H9 (cell line): ENCODE data around the gene NOLC1. TPM values are rescaled to one million over a fixed set of nuclear protein-coding genes. Genes with fewer than 3 reads are reported as not detected.
A peak's percentile ranks its signal among the peaks of the same experiment; 100 is the strongest.

ENCODE experiments used
- DNase-seq: peaks from one replicate; pipeline ENCODE4 v3.0.0-alpha.2; 2017
- H2AFZ ChIP-seq: one replicate; pipeline ENCODE4 v1.6.1; 2013; ENCODE audit warnings: mild to moderate bottlenecking, low read length, control low read depth, moderate library complexity
- H2AK5ac ChIP-seq: 2 replicates; pipeline ENCODE4 v1.6.1; 2013; ENCODE audit warnings: low read length, control low read depth, mixed read lengths; ENCODE audit not compliant: insufficient read length
- H2BK120ac ChIP-seq: one replicate; pipeline ENCODE4 v1.6.1; 2013; ENCODE audit warnings: low read depth, mild to moderate bottlenecking, low read length, control low read depth, inconsistent platforms; ENCODE audit not compliant: poor library complexity, severe bottlenecking
- H2BK12ac ChIP-seq: 2 replicates; pipeline ENCODE4 v1.6.1; 2013; ENCODE audit warnings: low read length, control low read depth, mixed read lengths, low read depth; ENCODE audit not compliant: insufficient read length
- H2BK15ac ChIP-seq: 2 replicates; pipeline ENCODE4 v1.6.1; 2013; ENCODE audit warnings: low read depth, low read length, control low read depth
- H2BK20ac ChIP-seq: one replicate; pipeline ENCODE4 v1.6.1; 2013; ENCODE audit warnings: low read depth, mild to moderate bottlenecking, low read length, control low read depth, inconsistent platforms; ENCODE audit not compliant: poor library complexity, severe bottlenecking
- H2BK5ac ChIP-seq: 2 replicates; pipeline ENCODE4 v1.6.1; 2013; ENCODE audit warnings: low read length, control low read depth, mixed read lengths; ENCODE audit not compliant: insufficient read length
- H3K14ac ChIP-seq: 2 replicates; pipeline ENCODE4 v1.6.1; 2013; ENCODE audit warnings: low read length, control low read depth; ENCODE audit not compliant: insufficient read depth
- H3K18ac ChIP-seq: 2 replicates; pipeline ENCODE4 v1.6.1; 2013; ENCODE audit warnings: low read depth, mild to moderate bottlenecking, mixed read lengths, low read length, control low read depth; ENCODE audit not compliant: insufficient read length
- H3K23ac ChIP-seq: 2 replicates; pipeline ENCODE4 v1.6.1; 2013; ENCODE audit warnings: low read length, control low read depth, mixed read lengths, low read depth; ENCODE audit not compliant: insufficient read length
- H3K23me2 ChIP-seq: 2 replicates; pipeline ENCODE4 v1.6.1; 2013; ENCODE audit warnings: low read depth, mild to moderate bottlenecking, mixed read lengths, low read length, control low read depth; ENCODE audit not compliant: insufficient read length, poor library complexity, severe bottlenecking
- H3K27ac ChIP-seq: 2 replicates; pipeline ENCODE4 v1.5.1; 2013; ENCODE audit warnings: low read length, control low read depth, mixed read lengths, low read depth; ENCODE audit not compliant: insufficient read length
- H3K27me3 ChIP-seq: 2 replicates; pipeline ENCODE4 v1.6.1; 2013; ENCODE audit warnings: low read length, control low read depth, inconsistent platforms; ENCODE audit not compliant: insufficient read depth
- H3K4ac ChIP-seq: 2 replicates; pipeline ENCODE4 v1.6.1; 2013; ENCODE audit warnings: low read depth, mild to moderate bottlenecking, control low read depth, inconsistent platforms, low read length, moderate library complexity
- H3K4me1 ChIP-seq: 2 replicates; pipeline ENCODE4 v1.6.1; 2013; ENCODE audit warnings: low read length, control low read depth, inconsistent platforms; ENCODE audit not compliant: insufficient read depth
- H3K4me2 ChIP-seq: 2 replicates; pipeline ENCODE4 v1.6.1; 2013; ENCODE audit warnings: low read length, control low read depth, mixed read lengths; ENCODE audit not compliant: insufficient read length, insufficient read depth
- H3K56ac ChIP-seq: 2 replicates; pipeline ENCODE4 v1.6.1; 2013; ENCODE audit warnings: low read depth, mild to moderate bottlenecking, mixed read lengths, low read length, control low read depth; ENCODE audit not compliant: insufficient read length
- H3K79me1 ChIP-seq: 2 replicates; pipeline ENCODE4 v1.6.1; 2013; ENCODE audit warnings: low read depth, mild to moderate bottlenecking, moderate library complexity, low read length, control low read depth, inconsistent platforms; ENCODE audit not compliant: insufficient read depth, poor library complexity, severe bottlenecking
- H3K79me2 ChIP-seq: 2 replicates; pipeline ENCODE4 v1.6.1; 2013; ENCODE audit warnings: low read length, control low read depth, inconsistent platforms; ENCODE audit not compliant: insufficient read depth
- H3K9ac ChIP-seq: 2 replicates; pipeline ENCODE4 v1.6.1; 2013; ENCODE audit warnings: low read length, control low read depth, mixed read lengths; ENCODE audit not compliant: insufficient read length; ENCODE audit errors: extremely low read depth
- H3K9me3 ChIP-seq: one replicate; pipeline ENCODE4 v1.6.1; 2013; ENCODE audit warnings: low read depth, low read length, inconsistent platforms; ENCODE audit not compliant: control insufficient read depth
- H3T11ph ChIP-seq: one replicate; pipeline ENCODE4 v1.6.1; 2013; ENCODE audit warnings: mild to moderate bottlenecking, low read length, control low read depth, inconsistent platforms
- H4K20me1 ChIP-seq: one replicate; pipeline ENCODE4 v1.6.1; 2013; ENCODE audit not compliant: control insufficient read depth, insufficient read length, insufficient read depth
- H4K5ac ChIP-seq: 2 replicates; pipeline ENCODE4 v1.6.1; 2013; ENCODE audit warnings: low read depth, mild to moderate bottlenecking, mixed read lengths, low read length, control low read depth; ENCODE audit not compliant: insufficient read length
- H4K8ac ChIP-seq: replicated peaks from 2 replicates; pipeline ENCODE4 v1.6.1; 2013; ENCODE audit warnings: low read length, control low read depth, mixed read lengths, low read depth; ENCODE audit not compliant: insufficient read length
- H4K91ac ChIP-seq: 2 replicates; pipeline ENCODE4 v1.6.1; 2013; ENCODE audit warnings: low read depth, mild to moderate bottlenecking, moderate library complexity, mixed read lengths, low read length, control low read depth; ENCODE audit not compliant: insufficient read length
- H3K27ac Mint-ChIP-seq, 3 experiments: 2 replicates in 2 of 3; 3 replicates in 1 of 3; pipeline ENCODE4 v1.8.0; 2020 to 2021; ENCODE audit warnings: mixed read lengths in 3 of 3, mild to moderate bottlenecking in 1 of 3, moderate library complexity in 1 of 3
- H3K27me3 Mint-ChIP-seq: 2 replicates; pipeline ENCODE4 v1.8.0; 2021; ENCODE audit warnings: low read depth, mild to moderate bottlenecking, moderate library complexity, mixed read lengths
- H3K36me3 Mint-ChIP-seq, 3 experiments: 2 replicates in 2 of 3; 3 replicates in 1 of 3; pipeline ENCODE4 v1.8.0; 2020 to 2021; ENCODE audit warnings: low read depth in 3 of 3, mixed read lengths in 3 of 3; ENCODE audit not compliant: insufficient read depth in 1 of 3
- H3K4me1 Mint-ChIP-seq, 2 experiments: 2 replicates each; pipeline ENCODE4 v1.8.0; 2020; ENCODE audit warnings: mixed read lengths in 2 of 2
- H3K4me3 Mint-ChIP-seq, 2 experiments: 2 replicates in 1 of 2; 3 replicates in 1 of 2; pipeline ENCODE4 v1.8.0; 2020 to 2021; ENCODE audit warnings: mild to moderate bottlenecking in 2 of 2, mixed read lengths in 2 of 2, moderate library complexity in 1 of 2
- H3K9me3 Mint-ChIP-seq, 2 experiments: 2 replicates in 1 of 2; 3 replicates in 1 of 2; pipeline ENCODE4 v1.8.0; 2020; ENCODE audit warnings: mild to moderate bottlenecking in 2 of 2, mixed read lengths in 2 of 2, moderate library complexity in 1 of 2
- CTCF ChIP-seq: fragments of 200-600 bp; sonication (generic); conservative IDR thresholded peaks from 3 replicates; pipeline ENCODE4 v1.8.0; 2021; ENCODE audit warnings: antibody characterized with exemption, mild to moderate bottlenecking
- WGBS: extraction: QIAGEN DNeasy Blood & Tissue Kit; methylation state at CpG from one replicate; pipeline ENCODE4 v1.1.7; 2013; ENCODE audit warnings: missing lambda C conversion rate, low lambda C conversion rate, mixed read lengths; ENCODE audit not compliant: insufficient read length; ENCODE audit errors: extremely low coverage; 5-methylcytosine and 5-hydroxymethylcytosine counted together
- total RNA-seq: library from RNA; stranded (reverse); gene quantifications from 2 replicates; pipeline ENCODE4 v1.2.1, GENCODE V29; 2021

The NOLC1 gene
- total RNA-seq, 1 experiment from 2014 or later, result 171 TPM

GRCh38 chr10:102106998-102107397 is 45.2 kb upstream of the NOLC1 start:
- H2BK20ac ChIP-seq, result no peak overlapping the region
- peaks cover under 1 to 6% of the 10 kb centered on the region in 2 experiments for H3K4me1 Mint-ChIP-seq
- no peak overlapping the region for H4K5ac ChIP-seq
- H3K18ac ChIP-seq, result no peak overlapping the region
- H3K4me3 Mint-ChIP-seq, result no peak overlapping the region
- no peak for TF ChIP-seq CTCF
- no peak overlapping the region for H3K56ac ChIP-seq
- no peaks in the 10 kb centered on the region for H3K23me2 ChIP-seq
- no peak overlapping the region for H4K8ac ChIP-seq
- no peaks in the 10 kb centered on the region for H3K27me3 Mint-ChIP-seq
- DNase-seq, result no peak
- peak overlapping the region in 1 of 3 experiments; percentile 75; a peak in 2 of 7 replicates for H3K27ac Mint-ChIP-seq
- H3K27ac ChIP-seq, result no peak overlapping the region
- H3K4me2 ChIP-seq, result no peak overlapping the region
- no peak overlapping the region for H2AK5ac ChIP-seq
- H3K9ac ChIP-seq, result no peak overlapping the region
- no peak overlapping the region for H2BK12ac ChIP-seq
- no peaks in the 10 kb centered on the region for H3K9me3 ChIP-seq
- no peaks in the 10 kb centered on the region; the same call in 1 of the 2 replicates for H3K79me2 ChIP-seq
- H3K79me1 ChIP-seq, result no peaks in the 10 kb centered on the region
- no peak overlapping the region for H2BK15ac ChIP-seq
- no peak overlapping the region for H4K91ac ChIP-seq
- WGBS, result no CpG with 5 or more reads among the region's 2 CpGs
- no peak overlapping the region for H3K4ac ChIP-seq
- H4K20me1 ChIP-seq, result no peaks in the 10 kb centered on the region
- no peak overlapping the region for H3T11ph ChIP-seq
- H3K27me3 ChIP-seq, result no peaks in the 10 kb centered on the region
- H3K36me3 Mint-ChIP-seq, result peaks cover 41 to 67% (median 59%) of the 10 kb centered on the region in 3 experiments
- H2BK120ac ChIP-seq, result no peak overlapping the region
- no peak overlapping the region for H3K23ac ChIP-seq
- no peak overlapping the region for H2BK5ac ChIP-seq
- H3K4me1 ChIP-seq, result no peaks in the 10 kb centered on the region
- H3K9me3 Mint-ChIP-seq, result no peaks in the 10 kb centered on the region
- H3K14ac ChIP-seq, result no peak overlapping the region; the same call in 1 of the 2 replicates
- H2AFZ ChIP-seq, result no peak overlapping the region
